Adrenal gland (tissue), 12 donors: ENCODE data around the gene MGAT5. TPM values are rescaled to one million over a fixed set of nuclear protein-coding genes. Genes with fewer than 3 reads are reported as not detected.

Experiments
- DNase-seq, 7 donors: peaks; one replicate each; pipeline ENCODE4 v3.0.0-alpha.2; 2019 to 2020
- H3K27ac ChIP-seq, 5 donors: fragments of 200-600 bp; sonication (generic) in 4 of 5; 1 replicate in 3 of 5; 2 replicates in 2 of 5; pipeline versions ENCODE4 v1.5.1 to v1.8.0; 2016 to 2020; ENCODE audit warnings: mild to moderate bottlenecking in 1 of 5
- H3K27me3 ChIP-seq: fragments of 200-600 bp; 2 replicates; pipeline ENCODE4 v1.8.0; 2021
- H3K36me3 ChIP-seq, 2 donors: fragments of 200-600 bp; replicated peaks in 1 of 2; 1 replicate in 1 of 2; 2 replicates in 1 of 2; pipeline versions ENCODE4 v1.5.1 to v1.8.0; 2018 to 2022
- H3K4me1 ChIP-seq, 2 donors: fragments of 200-600 bp; replicated peaks in 1 of 2; 1 replicate in 1 of 2; 2 replicates in 1 of 2; pipeline versions ENCODE4 v1.5.1 to v1.8.0; 2018 to 2021
- H3K4me3 ChIP-seq, 4 donors: fragments of 200-600 bp; sonication (generic) in 3 of 4; one replicate each; pipeline ENCODE4 v1.5.1; 2016 to 2018
- H3K9me3 ChIP-seq, 3 donors: fragments of 200-600 bp; sonication (generic) in 1 of 3; replicated peaks in 1 of 3; 1 replicate in 2 of 3; 2 replicates in 1 of 3; pipeline versions ENCODE4 v1.5.1 to v1.8.0; 2016 to 2021
- CTCF ChIP-seq, 6 experiments: fragments of 450-650 bp in 4 of 6; fragments of 200-600 bp in 2 of 6; sonication (generic) in 1 of 6; IDR thresholded peaks; 1 replicate in 5 of 6; 2 replicates in 1 of 6; pipeline versions ENCODE4 v1.5.1 to v1.8.0; 2016 to 2021; ENCODE audit warnings: antibody characterized with exemption in 6 of 6, mild to moderate bottlenecking in 2 of 6, moderate library complexity in 1 of 6
- POLR2A ChIP-seq, 2 donors: fragments of 450-650 bp; IDR thresholded peaks; one replicate each; pipeline ENCODE4 v1.6.1; 2017; ENCODE audit warnings: antibody characterized with exemption in 2 of 2, mild to moderate bottlenecking in 2 of 2, moderate library complexity in 1 of 2
- WGBS, 4 donors: extraction: QIAGEN DNeasy Blood & Tissue Kit in 2 of 4; methylation state at CpG; one replicate each; pipeline versions ENCODE4 v1.1.5 to v1.1.7; 2013 to 2017; 5-methylcytosine and 5-hydroxymethylcytosine counted together
- intact Hi-C, 2 donors: fragments of 100-400 bp; cut with DNase I; formaldehyde crosslinking; loops; one replicate each; pipeline versions ENCODE4 v1.14.1 to v1.15.0; 2022 to 2023
- polyA plus RNA-seq, 3 donors: library from polyadenylated mRNA; stranded (reverse); fragments of 200-250 nt in 2 of 3; fragments of 350-450 nt in 1 of 3; fragmentation: Illumina TruSeq in 1 of 3; extraction: RNeasy Lipid Tissue Mini Kit (QIAGEN cat#74804) in 1 of 3; gene quantifications; one replicate each; pipeline ENCODE4 v1.2.3, GENCODE V29; 2013 to 2014
- total RNA-seq, 9 donors: library from RNA; depleted of rRNA in 4 of 9; stranded (reverse); fragments of >200 nt in 4 of 9; fragments of 120-200 nt in 1 of 9; fragmentation: NEBNext Ultra II Directional in 1 of 9; extraction: Animal tissue kit (Norgen Biotek cat#: 25700) in 1 of 9; gene quantifications; one replicate each; pipeline versions ENCODE4 v1.1.0 to v1.2.4, GENCODE V29; 2013 to 2023
- donor health status: healthy with polysubstance abuse.
- donor health status: Bipolar disorder and iron deficiency.
- donor health status: DM: yes; HTN: yes; CAD: no.
- donor health status: DM: no; HTN: no; CAD: no.
- donor health status: DM: no; HTN: no; CAD: no.
- donor health status: DM: yes; HTN: yes; CAD: no.

MGAT5 gene
- total and polyA plus RNA-seq, 12 donors = 2.9 to 74.6 (median 41.1) TPM

- intact Hi-C loops = no loop called here
- 96 to 99% (median 98%) methylated on average over 6 of the region's 6 CpGs for WGBS, 4 donors
- Histone ChIP-seq H3K27ac (no peak overlapping the region), H3K4me1 (peaks cover 0 to 10% of the 10 kb centered on the region in 2 donors), H3K27me3 (no peaks in the 10 kb centered on the region), H3K4me3 (no peak overlapping the region), H3K9me3 (no peaks in the 10 kb centered on the region), H3K36me3 (peaks cover 0 to 7% of the 10 kb centered on the region in 2 donors)
- no peak for TF ChIP-seq CTCF (IDR thresholded peaks at IDR 0.05)
- TF ChIP-seq POLR2A (IDR thresholded peaks at IDR 0.05) = no peak
- DNase-seq = no peak
Observed at GRCh38 chr2:134366359-134366758, 112.5 kb downstream of the MGAT5 start.

- Histone ChIP-seq H3K4me1 (peaks cover 0 to 10% of the 10 kb centered on the region in 2 donors), H3K9me3 (no peaks in the 10 kb centered on the region), H3K36me3 (peaks cover 0 to 7% of the 10 kb centered on the region in 2 donors), H3K4me3 (no peak overlapping the region), H3K27me3 (no peaks in the 10 kb centered on the region), H3K27ac (no peak overlapping the region)
- WGBS, 4 donors = 75 to 96% (median 86%) methylated on average over 2 of the region's 2 CpGs
- no peak for TF ChIP-seq CTCF (IDR thresholded peaks at IDR 0.05)
- TF ChIP-seq POLR2A (IDR thresholded peaks at IDR 0.05) = no peak
- intact Hi-C loops = no loop called here
- DNase-seq = no peak
Observed at GRCh38 chr2:134367213-134367612, 113.3 kb downstream of the MGAT5 start.

- Histone ChIP-seq H3K27ac (no peak overlapping the region), H3K27me3 (no peaks in the 10 kb centered on the region), H3K9me3 (no peaks in the 10 kb centered on the region), H3K36me3 (peaks cover 0 to 2% of the 10 kb centered on the region in 2 donors), H3K4me3 (no peak overlapping the region), H3K4me1 (peaks cover 0 to 10% of the 10 kb centered on the region in 2 donors)
- no peak for DNase-seq
- intact Hi-C loops = no loop called here
- WGBS, 4 donors = 86 to 91% (median 88%) methylated on average over 6 of the region's 6 CpGs
- TF ChIP-seq POLR2A (IDR thresholded peaks at IDR 0.05) (no peak), CTCF (IDR thresholded peaks at IDR 0.05) (no peak)
Observed at GRCh38 chr2:134368009-134368817, 114.3 kb downstream of the MGAT5 start.

GRCh38 chr2:134369220-134369902 lies 115.5 kb downstream of the MGAT5 start:
- Histone ChIP-seq H3K4me3 (no peak overlapping the region), H3K27ac (no peak overlapping the region), H3K4me1 (peaks cover 0 to 10% of the 10 kb centered on the region in 2 donors), H3K27me3 (no peaks in the 10 kb centered on the region), H3K36me3 (no peaks in the 10 kb centered on the region), H3K9me3 (no peaks in the 10 kb centered on the region)
- intact Hi-C loops = no loop called here
- DNase-seq = no peak
- WGBS, 4 donors = 36 to 94% (median 89%) methylated on average over 1 of the region's 1 CpG
- no peak for TF ChIP-seq POLR2A (IDR thresholded peaks at IDR 0.05)
- TF ChIP-seq CTCF (IDR thresholded peaks at IDR 0.05) = no peak
